Panc1 (cell line): Measurements from ENCODE around the gene IFT122.

Experiments
- CTCF ChIP-seq: fragments of 450-650 bp; IDR thresholded peaks from 2 replicates; pipeline ENCODE4 v1.5.1; 2017; ENCODE audit warnings: mild to moderate bottlenecking
- POLR2AphosphoS5 ChIP-seq: IDR thresholded peaks from 2 replicates; pipeline ENCODE4 v1.6.1; 2012; ENCODE audit warnings: mild to moderate bottlenecking, low read depth, low read length, moderate library complexity
- REST ChIP-seq, 2 experiments: IDR thresholded peaks; 2 replicates each; pipeline ENCODE4 v1.6.1; 2011 to 2012; ENCODE audit warnings: low read depth in 2 of 2, control low read depth in 1 of 2, low read length in 1 of 2, mild to moderate bottlenecking in 1 of 2, moderate library complexity in 1 of 2; ENCODE audit not compliant: insufficient read depth in 1 of 2
- TCF7L2 ChIP-seq: IDR thresholded peaks from 2 replicates; pipeline ENCODE4 v1.6.1; 2011; ENCODE audit warnings: mild to moderate bottlenecking, low read depth, low read length, inconsistent platforms

GRCh38 chr3:129448186-129448895, 8.3 kb downstream of the IFT122 start:
- TF ChIP-seq CTCF (no peak), TCF7L2 (no peak), REST (IDR thresholded peaks at IDR 0.05; ENCODE audit: insufficient read depth in 1 of 2, low read depth in 2 of 2, low read length in 1 of 2) (no peak), POLR2AphosphoS5 (no peak)
